Measurements from ENCODE around the gene PRPF6. TPM values are rescaled to one million over a fixed set of nuclear protein-coding genes. Genes with fewer than 3 reads are reported as not detected.

Gene PRPF6, protein sequence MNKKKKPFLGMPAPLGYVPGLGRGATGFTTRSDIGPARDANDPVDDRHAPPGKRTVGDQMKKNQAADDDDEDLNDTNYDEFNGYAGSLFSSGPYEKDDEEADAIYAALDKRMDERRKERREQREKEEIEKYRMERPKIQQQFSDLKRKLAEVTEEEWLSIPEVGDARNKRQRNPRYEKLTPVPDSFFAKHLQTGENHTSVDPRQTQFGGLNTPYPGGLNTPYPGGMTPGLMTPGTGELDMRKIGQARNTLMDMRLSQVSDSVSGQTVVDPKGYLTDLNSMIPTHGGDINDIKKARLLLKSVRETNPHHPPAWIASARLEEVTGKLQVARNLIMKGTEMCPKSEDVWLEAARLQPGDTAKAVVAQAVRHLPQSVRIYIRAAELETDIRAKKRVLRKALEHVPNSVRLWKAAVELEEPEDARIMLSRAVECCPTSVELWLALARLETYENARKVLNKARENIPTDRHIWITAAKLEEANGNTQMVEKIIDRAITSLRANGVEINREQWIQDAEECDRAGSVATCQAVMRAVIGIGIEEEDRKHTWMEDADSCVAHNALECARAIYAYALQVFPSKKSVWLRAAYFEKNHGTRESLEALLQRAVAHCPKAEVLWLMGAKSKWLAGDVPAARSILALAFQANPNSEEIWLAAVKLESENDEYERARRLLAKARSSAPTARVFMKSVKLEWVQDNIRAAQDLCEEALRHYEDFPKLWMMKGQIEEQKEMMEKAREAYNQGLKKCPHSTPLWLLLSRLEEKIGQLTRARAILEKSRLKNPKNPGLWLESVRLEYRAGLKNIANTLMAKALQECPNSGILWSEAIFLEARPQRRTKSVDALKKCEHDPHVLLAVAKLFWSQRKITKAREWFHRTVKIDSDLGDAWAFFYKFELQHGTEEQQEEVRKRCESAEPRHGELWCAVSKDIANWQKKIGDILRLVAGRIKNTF
- polyA plus RNA-seq (ENCODE audit: low read depth in 6 of 6), result 10 to 100 TPM; 46.4 to 83.8 (median 66.9) TPM

DNA sequence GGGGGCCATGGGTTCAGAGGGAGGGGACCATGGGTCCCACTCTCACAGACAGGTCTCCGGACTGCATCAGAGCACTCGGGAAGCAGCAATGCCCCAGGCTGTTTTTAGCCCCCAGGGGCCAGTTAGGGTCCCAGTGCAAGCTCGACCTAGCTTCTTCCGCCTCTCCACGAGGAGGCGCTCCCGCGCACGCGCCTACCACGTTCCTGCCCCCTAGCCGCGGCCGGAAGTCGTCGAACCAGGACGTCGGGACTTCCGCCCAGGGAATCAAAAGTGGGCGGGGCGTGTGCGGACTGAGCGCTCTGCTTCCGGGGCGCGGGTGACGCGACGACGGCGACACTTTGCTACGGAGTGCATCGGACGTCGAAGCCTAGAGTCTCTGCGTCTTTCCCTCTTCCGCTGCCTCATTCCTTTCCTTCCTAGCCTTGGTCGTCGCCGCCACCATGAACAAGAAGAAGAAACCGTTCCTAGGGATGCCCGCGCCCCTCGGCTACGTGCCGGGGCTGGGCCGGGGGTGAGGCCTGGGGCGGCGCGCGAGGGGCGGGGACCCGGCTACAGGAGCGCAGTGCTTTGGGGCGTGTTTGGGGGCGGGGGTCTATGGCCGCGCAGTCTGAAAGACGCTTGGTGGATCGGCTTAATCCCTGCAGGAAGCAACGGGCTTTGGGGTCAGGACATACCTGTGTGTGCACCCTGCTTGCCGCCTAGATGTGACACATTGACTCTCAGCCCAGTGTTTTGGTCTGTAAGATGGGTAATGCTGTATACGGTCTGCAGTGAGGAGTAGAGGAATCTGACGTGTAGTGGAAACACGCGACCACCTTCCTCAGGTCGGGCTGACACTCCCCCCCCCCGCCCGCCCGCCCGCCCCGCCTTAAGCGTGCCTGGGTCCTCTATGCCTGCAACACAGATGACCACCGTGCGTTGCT lies at the start of gene PRPF6:
TSS of gene PRPF6 (plus strand) at position 327 of the 923 bp plus-strand sequence. CDS start at position 441, 114 bp downstream.
- H3K27me3 Mint-ChIP-seq, result no peaks in the 10 kb centered on the region
- peak within 1 kb of the TSS; percentile 90 to 96 (median 94) for H3K4me3 Mint-ChIP-seq
- H3K4me1 Mint-ChIP-seq, result peaks cover 48 to 54% (median 52%) of the 10 kb centered on the region in 3 donors
- H3K9me3 Mint-ChIP-seq, result no peaks in the 10 kb centered on the region
- peak; percentile 69 to 75 for ATAC-seq (ENCODE audit: low read depth in 2 of 2)
- peak within 1 kb of the TSS; percentile 90 to 96 (median 94) for H3K27ac Mint-ChIP-seq
- H3K36me3 Mint-ChIP-seq, result peaks cover 5 to 26% of the 10 kb centered on the region in 2 donors
- peak; percentile 93 for DNase-seq

DNA sequence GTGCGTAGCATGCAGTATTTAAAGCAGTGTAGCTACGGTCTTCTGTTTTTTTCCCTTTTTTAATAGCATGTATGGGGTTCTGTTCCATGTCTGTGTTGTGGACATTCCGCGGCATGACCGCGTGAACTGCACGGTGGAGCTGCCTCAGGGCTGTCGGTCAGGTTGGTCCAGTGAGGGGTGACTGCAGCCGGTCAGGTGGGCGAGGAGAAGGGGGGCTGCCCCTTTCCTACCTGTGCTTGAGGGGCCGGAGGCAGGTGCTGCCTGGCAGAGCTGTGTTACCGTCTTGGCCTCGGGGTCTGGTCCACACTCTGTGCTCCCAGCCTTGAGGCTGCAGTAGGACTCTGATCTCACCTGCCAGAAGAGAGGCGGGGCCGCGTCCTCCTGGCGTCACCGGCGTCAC lies 49.2 kb upstream of the PRPF6 start:
- Mint-ChIP-seq H3K36me3 (peaks cover 10 to 22% of the 10 kb centered on the region in 2 donors), H3K27ac (no peak overlapping the region), H3K9me3 (no peaks in the 10 kb centered on the region), H3K4me3 (no peak overlapping the region), H3K4me1 (peaks cover 4 to 7% (median 7%) of the 10 kb centered on the region in 3 donors), H3K27me3 (no peaks in the 10 kb centered on the region)
- ATAC-seq (ENCODE audit: low read depth in 2 of 2), result no peak
- no peak for DNase-seq

DNA sequence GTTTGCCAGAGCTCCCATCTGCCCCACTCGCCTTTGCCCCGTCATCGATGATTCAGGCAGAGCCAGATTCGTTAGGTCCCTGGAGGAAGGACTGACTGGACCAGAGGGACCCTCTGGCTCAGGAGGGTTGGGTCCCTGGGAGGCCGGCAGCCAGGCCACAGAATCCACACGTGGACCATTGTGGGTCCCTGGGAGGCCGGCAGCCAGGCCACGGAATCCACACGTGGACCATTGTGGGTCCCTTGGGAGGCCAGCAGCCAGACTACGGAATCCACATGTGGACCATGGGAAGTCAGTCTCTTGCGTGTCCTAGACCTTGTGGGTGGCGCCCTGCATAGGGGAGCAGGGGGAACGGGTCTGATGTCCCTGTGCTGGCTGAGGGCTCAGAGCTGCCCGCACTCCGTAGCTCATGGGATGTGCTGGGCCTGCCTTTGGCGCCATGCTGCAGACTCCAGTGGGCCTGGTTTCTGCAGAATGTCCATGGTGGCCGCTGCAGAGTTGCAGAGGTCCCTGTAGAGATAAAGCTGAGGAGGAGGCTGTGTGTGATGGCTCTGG lies 48.2 kb upstream of the PRPF6 start:
- Mint-ChIP-seq H3K27me3 (no peaks in the 10 kb centered on the region), H3K36me3 (peaks cover 10 to 22% of the 10 kb centered on the region in 2 donors), H3K9me3 (no peaks in the 10 kb centered on the region), H3K4me3 (no peak overlapping the region), H3K4me1 (peaks cover 4 to 7% (median 7%) of the 10 kb centered on the region in 3 donors), H3K27ac (no peak overlapping the region)
- DNase-seq (no peak), ATAC-seq (ENCODE audit: low read depth in 2 of 2) (no peak)

DNA sequence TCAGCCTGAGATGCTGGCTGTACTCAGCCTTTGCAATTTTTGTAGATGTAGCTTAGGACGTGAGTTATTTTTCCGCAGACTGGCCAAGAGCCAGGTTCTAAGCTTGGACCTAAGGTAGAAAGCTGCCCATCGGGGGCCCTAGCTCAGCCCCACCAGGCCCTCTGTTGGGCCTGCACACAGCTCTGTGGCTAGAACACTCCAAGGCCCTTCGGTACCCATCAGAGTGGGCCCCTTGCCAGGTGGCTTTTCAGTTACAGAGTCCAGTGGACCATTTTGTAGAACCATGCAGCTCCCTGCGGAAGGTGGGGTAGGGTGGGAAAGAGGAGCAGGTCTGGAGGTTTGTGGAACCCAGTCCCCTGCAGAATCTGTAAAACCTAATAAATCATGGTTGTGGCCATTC lies 47.3 kb upstream of the PRPF6 start:
- H3K9me3 Mint-ChIP-seq, result no peaks in the 10 kb centered on the region
- H3K36me3 Mint-ChIP-seq, result peaks cover 10 to 20% of the 10 kb centered on the region in 2 donors
- ATAC-seq (ENCODE audit: low read depth in 2 of 2), result no peak
- no peaks in the 10 kb centered on the region for H3K27me3 Mint-ChIP-seq
- no peak overlapping the region for H3K4me3 Mint-ChIP-seq
- H3K4me1 Mint-ChIP-seq, result peaks cover 6 to 7% (median 7%) of the 10 kb centered on the region in 3 donors
- H3K27ac Mint-ChIP-seq, result no peak overlapping the region
- no peak for DNase-seq

DNA sequence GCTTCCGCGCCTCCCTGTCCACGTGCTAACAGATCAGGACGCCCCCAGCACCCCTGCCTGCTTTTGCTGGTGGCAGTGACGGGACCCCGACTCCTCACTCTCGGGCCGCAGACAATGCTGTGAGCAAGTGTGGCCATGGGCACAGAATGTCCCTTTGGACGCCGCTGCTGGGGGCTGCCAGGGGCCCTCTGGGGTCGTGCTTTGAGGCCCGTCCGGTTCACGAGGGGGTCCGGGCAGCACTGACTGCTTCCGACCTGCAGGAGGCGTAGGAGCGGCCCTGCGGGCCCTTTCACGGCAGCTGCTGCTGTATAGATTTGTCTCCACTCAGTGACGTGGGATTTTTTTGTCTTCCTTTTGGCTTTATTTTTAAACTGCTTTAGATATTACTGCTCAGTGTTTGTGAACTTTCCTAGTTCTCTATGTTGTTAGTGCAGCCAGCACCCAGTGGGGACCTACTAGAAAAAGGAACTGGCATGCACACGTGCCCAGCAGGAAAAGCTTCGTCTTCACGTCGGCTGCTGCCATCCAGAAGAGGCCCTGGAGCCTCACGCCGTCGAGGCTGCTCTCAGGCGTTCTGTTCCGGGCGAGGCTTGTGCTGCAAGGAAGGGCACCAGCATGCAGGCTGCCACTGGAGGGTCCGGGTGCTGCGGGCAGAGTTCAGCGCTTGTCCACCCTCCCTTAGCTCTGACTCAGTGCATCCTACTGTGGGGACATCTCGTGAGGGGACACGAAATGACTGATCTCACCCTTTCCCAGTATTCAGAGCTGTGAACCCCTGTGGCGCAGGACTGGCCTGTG lies 46.5 kb upstream of the PRPF6 start:
- H3K9me3 Mint-ChIP-seq, result no peaks in the 10 kb centered on the region
- DNase-seq, result no peak

DNA sequence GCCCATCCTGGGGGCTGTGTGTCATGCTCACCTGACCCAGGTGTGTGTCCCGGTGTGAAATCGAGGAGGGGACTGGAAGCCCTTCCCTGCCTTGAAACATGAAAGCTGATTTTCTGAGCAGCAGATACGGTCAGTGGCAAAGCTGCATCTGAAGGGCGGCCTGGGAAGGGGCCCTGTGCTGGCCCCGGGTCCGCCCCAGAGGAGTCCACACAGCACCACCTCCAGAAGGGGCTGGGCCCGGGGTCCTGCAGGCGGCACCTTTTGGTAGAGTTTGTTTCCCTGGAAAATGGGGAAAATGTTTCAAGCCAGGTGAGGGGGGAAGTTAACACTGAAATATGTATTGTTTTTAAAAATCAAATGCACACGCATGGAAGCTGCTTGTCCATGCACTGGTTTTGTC lies 45.5 kb upstream of the PRPF6 start:
- ATAC-seq (ENCODE audit: low read depth in 2 of 2) (no peak), DNase-seq (no peak)
- peaks cover 6 to 7% (median 7%) of the 10 kb centered on the region in 3 donors for H3K4me1 Mint-ChIP-seq
- no peak overlapping the region for H3K27ac Mint-ChIP-seq
- H3K36me3 Mint-ChIP-seq, result peaks cover 10 to 15% of the 10 kb centered on the region in 2 donors
- H3K9me3 Mint-ChIP-seq, result no peaks in the 10 kb centered on the region
- no peak overlapping the region for H3K4me3 Mint-ChIP-seq
- no peaks in the 10 kb centered on the region for H3K27me3 Mint-ChIP-seq

More for the DNA sequence above, 46.5 kb upstream of the PRPF6 start:
- H3K27me3 Mint-ChIP-seq, result no peaks in the 10 kb centered on the region
- ATAC-seq (ENCODE audit: low read depth in 2 of 2), result no peak
- peaks cover 6 to 7% (median 7%) of the 10 kb centered on the region in 3 donors for H3K4me1 Mint-ChIP-seq
- H3K4me3 Mint-ChIP-seq, result peak overlapping the region in 1 of 8 donors; percentile 15
- peaks cover 10 to 15% of the 10 kb centered on the region in 2 donors for H3K36me3 Mint-ChIP-seq
- H3K27ac Mint-ChIP-seq, result peak overlapping the region in 2 of 6 donors; percentile 39 to 43

DNA sequence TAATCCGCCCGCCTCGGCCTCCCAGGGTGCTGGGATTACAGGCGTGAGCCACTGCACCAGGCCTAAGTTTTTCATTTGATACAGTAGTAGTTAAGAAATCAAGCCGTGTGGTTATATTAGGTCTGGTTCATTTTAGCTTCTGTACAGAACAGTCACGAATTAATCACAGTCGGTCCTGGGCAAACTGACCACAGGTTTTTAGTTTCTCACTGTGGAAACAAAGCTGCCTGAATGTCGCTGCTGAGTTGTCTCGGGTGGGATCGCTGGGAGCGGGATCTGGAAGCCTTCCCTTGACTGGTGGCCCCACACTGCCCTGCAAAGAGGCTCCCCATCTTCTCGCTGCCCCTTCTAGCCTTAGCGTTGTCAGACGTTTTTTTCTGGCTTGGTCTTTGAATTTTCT lies 43.3 kb upstream of the PRPF6 start:
- DNase-seq (no peak), ATAC-seq (ENCODE audit: low read depth in 2 of 2) (no peak)
- Mint-ChIP-seq H3K9me3 (peaks cover 0 to 4% (median 0%) of the 10 kb centered on the region in 7 donors), H3K27me3 (no peaks in the 10 kb centered on the region), H3K36me3 (peaks cover 0 to 10% of the 10 kb centered on the region in 2 donors), H3K4me1 (peaks cover 13 to 19% (median 17%) of the 10 kb centered on the region in 3 donors), H3K27ac (peak overlapping the region in 4 of 6 donors; percentile 22 to 69 (median 32)), H3K4me3 (no peak overlapping the region)

DNA sequence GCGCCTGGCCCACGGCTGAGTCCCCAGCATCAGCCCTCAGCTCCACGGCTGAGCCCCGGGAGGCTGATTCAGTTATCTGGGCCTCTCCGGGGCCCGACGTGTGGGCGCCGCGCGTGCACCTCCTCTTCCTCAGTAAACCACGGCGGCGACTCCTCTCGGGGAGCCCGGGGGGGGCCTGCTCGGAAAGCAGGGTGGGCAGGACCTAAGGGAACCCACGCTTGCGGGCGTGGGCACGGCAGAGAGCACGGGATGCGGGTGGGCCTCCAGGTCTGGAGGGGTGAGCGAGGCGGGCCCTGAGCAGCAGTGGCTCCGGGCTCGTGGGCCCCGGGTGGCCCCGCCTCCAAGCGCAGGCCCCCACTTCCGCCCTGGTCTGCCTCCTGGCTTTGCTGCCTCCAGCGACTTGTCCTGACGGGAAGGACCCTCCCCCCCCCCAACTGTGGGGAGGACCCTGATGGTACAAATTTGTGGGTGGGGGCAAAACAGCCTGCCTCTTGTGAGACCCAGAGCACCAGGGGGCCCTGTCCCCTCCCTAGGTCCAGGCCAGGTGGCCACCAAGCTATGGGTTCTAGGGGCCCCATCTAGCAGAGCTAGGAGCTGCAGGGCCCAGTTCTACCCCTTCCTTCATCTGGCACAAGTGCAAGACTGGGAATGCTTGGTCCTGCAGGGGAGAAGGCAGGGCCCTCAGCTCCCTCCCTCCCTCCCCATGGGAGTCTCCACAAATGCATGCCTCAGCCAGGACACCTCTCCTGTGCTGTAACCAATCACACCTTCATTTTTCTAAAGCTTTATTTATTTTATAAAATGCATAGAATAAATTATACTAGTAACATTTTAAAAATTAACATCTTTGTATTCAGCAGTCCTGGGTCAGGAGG lies 41.6 kb upstream of the PRPF6 start:
- Mint-ChIP-seq H3K36me3 (peaks cover 0 to 10% of the 10 kb centered on the region in 2 donors), H3K27ac (peak overlapping the region in 1 of 6 donors; percentile 15), H3K4me1 (peaks cover 13 to 19% (median 17%) of the 10 kb centered on the region in 3 donors), H3K4me3 (no peak overlapping the region), H3K27me3 (no peaks in the 10 kb centered on the region), H3K9me3 (peaks cover 0 to 4% (median 0%) of the 10 kb centered on the region in 7 donors)
- ATAC-seq (ENCODE audit: low read depth in 2 of 2) (no peak), DNase-seq (no peak)

DNA sequence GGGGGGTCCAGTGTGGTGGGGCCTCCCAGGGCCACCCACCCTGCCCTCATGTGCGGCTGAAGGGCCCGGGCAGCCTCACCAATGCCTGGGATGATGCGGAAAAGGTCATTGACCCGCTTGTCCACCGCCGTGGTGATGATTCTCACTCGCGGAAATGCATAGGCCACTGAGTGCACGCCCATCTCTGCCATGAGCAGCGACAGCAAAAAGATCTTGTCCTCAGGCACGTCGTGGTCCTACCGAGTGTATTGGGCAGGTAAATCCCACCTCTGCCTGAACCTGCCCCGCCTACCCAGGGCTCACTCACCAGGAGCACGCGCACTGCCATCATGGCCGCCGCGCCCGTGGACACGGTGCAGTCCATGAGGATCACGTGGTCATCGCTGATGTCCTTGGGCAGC lies 40.9 kb upstream of the PRPF6 start:
- peak overlapping the region in 2 of 6 donors; percentile 15 to 69 for H3K27ac Mint-ChIP-seq

DNA sequence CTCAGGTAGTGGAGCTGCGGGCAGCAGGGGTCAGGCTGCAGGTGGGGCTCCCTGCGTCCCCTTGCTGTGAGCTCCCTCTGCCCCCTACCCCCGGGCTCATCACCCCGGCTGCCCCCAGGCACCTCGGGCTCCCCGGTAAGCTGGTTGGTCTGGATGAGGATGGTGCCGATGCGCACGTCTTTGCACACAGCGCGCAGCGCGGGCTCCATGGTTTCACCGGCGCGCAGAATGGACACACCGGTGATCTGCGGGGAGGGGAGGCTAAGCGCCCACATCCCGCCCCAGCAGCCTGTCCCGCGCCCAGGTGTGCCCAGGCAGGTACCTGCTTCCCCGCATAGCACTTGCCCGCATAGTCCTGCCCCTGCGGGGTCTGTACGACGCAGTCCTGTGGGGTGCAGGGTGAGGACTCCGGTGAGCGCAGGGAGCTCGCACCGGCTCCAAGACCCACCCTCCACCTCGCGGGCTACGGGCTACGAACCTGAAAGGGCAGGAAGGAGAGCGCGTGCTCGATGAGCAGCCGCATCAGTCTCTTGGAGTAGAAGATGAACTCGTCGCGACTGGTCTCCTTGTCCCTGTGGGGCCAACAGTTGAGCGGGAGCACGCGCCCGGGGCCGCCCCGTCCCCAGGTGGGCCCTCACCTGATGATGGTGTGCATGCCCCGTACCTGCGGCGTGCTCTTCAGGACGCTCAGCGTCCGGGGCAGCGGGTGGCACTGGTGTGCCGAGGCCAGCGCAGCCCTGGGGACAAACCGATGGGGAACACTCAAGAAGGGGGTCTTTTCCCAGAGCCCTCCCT lies 40.3 kb upstream of the PRPF6 start:
- no peaks in the 10 kb centered on the region for H3K27me3 Mint-ChIP-seq
- peaks cover 0 to 4% (median 0%) of the 10 kb centered on the region in 7 donors for H3K9me3 Mint-ChIP-seq
- peak overlapping the region in 1 of 6 donors; percentile 23 for H3K27ac Mint-ChIP-seq
- ATAC-seq (ENCODE audit: low read depth in 2 of 2) (no peak), DNase-seq (no peak)
- peak overlapping the region in 2 of 8 donors; percentile 24 to 64 for H3K4me3 Mint-ChIP-seq
- H3K4me1 Mint-ChIP-seq, result peaks cover 15 to 17% (median 16%) of the 10 kb centered on the region in 3 donors
- H3K36me3 Mint-ChIP-seq, result peaks cover 0 to 5% of the 10 kb centered on the region in 2 donors

More for the DNA sequence above, 40.9 kb upstream of the PRPF6 start:
- H3K4me1 Mint-ChIP-seq, result peaks cover 15 to 17% (median 16%) of the 10 kb centered on the region in 3 donors
- DNase-seq (no peak), ATAC-seq (ENCODE audit: low read depth in 2 of 2) (no peak)
- no peaks in the 10 kb centered on the region for H3K27me3 Mint-ChIP-seq
- peaks cover 0 to 4% (median 0%) of the 10 kb centered on the region in 7 donors for H3K9me3 Mint-ChIP-seq
- peaks cover 0 to 6% of the 10 kb centered on the region in 2 donors for H3K36me3 Mint-ChIP-seq
- no peak overlapping the region for H3K4me3 Mint-ChIP-seq

All from naive B cell (primary cell).